ENCODE data around the gene TMEM132E. TPM values are rescaled to one million over a fixed set of nuclear protein-coding genes. Genes with fewer than 3 reads are reported as not detected.

The TMEM132E gene
- polyA plus RNA-seq, 2 of the 4 experiments (the other 2 are of a cell fraction): not detected

DNA sequence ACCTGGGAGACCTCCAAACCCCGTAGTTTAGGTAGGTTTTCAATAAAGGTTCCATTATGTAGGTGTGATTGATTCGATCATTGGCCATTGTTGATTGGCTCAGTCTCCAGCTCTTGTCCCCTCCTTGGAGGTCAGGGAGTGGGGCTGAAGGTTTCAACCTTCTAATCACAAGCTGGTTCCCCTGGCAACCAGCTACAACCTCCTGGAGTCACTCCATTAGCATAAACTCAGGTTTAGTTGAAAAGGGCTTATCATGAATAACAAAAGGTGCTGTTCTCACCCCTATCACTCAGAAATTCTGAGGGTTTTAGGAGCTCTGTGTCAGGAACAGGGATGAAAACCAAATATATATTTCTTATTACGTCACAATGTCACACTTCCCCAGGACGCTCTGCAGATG, 28.5 kb downstream of the TMEM132E start:
- ChIA-PET CTCF (interaction anchor here (0.8 to 2.5 kb wide), 6 partner anchors 10 to 67 kb away, joined by 3 to 10 read pairs (median 4); no protein-coding TSS in a partner anchor), POLR2A (no interaction called here)
- WGBS (ENCODE audit: missing lambda C conversion rate): 20% methylated on average over 4 of the region's 4 CpGs
- no peak for ATAC-seq
- no peak for TF ChIP-seq HOXB5 (CRISPR knock-in tag; IDR thresholded peaks at IDR 0.05)
- no peak for TF ChIP-seq JUN (IDR thresholded peaks at IDR 0.05)
- no peak for TF ChIP-seq PHF8 (IDR thresholded peaks at IDR 0.05; ENCODE audit: borderline replicate concordance, low read depth)
- TF ChIP-seq MAZ (IDR thresholded peaks at IDR 0.05; ENCODE audit: borderline replicate concordance, low read depth, low read length): no peak
- TF ChIP-seq, protein P1, sequence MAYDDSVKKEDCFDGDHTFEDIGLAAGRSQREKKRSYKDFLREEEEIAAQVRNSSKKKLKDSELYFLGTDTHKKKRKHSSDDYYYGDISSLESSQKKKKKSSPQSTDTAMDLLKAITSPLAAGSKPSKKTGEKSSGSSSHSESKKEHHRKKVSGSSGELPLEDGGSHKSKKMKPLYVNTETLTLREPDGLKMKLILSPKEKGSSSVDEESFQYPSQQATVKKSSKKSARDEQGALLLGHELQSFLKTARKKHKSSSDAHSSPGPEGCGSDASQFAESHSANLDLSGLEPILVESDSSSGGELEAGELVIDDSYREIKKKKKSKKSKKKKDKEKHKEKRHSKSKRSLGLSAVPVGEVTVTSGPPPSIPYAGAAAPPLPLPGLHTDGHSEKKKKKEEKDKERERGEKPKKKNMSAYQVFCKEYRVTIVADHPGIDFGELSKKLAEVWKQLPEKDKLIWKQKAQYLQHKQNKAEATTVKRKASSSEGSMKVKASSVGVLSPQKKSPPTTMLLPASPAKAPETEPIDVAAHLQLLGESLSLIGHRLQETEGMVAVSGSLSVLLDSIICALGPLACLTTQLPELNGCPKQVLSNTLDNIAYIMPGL (CRISPR knock-in tag; IDR thresholded peaks at IDR 0.05; ENCODE audit: borderline replicate concordance): no peak
- TF ChIP-seq TP53 (CRISPR knock-in tag; IDR thresholded peaks at IDR 0.05): no peak
- no peak for TF ChIP-seq CHD4 (IDR thresholded peaks at IDR 0.05; ENCODE audit: borderline replicate concordance)
- no peak for TF ChIP-seq BHLHE40 (IDR thresholded peaks at IDR 0.05; ENCODE audit: low read depth, low read length)
- no peak for TF ChIP-seq GATA3 (IDR thresholded peaks at IDR 0.05; ENCODE audit: borderline replicate concordance)
- TF ChIP-seq NPAS2 (CRISPR knock-in tag; IDR thresholded peaks at IDR 0.05; ENCODE audit: borderline replicate concordance): no peak
- TF ChIP-seq CBX2 (IDR thresholded peaks at IDR 0.05; ENCODE audit: borderline replicate concordance, low read depth): no peak
- TF ChIP-seq RAD21 (conservative IDR thresholded peaks at IDR 0.05 in 1 of 2, IDR thresholded peaks at IDR 0.05 in 1 of 2): no peak
- no peak overlapping the region for H3K27ac ChIP-seq
- 0 out of 3 replicates have a peak, but pooled peaks cover 3% of the 10 kb centered on the region for H3K9me3 ChIP-seq
- H3K4me1 ChIP-seq: no peaks in the 10 kb centered on the region
- H3K4me3 ChIP-seq: no peak overlapping the region
- no peak overlapping the region for H3K4me2 ChIP-seq
- DNase-seq (ENCODE audit: low read depth in 1 of 2, low spot score in 1 of 2): no peak
- FAIRE-seq: no peak

DNA sequence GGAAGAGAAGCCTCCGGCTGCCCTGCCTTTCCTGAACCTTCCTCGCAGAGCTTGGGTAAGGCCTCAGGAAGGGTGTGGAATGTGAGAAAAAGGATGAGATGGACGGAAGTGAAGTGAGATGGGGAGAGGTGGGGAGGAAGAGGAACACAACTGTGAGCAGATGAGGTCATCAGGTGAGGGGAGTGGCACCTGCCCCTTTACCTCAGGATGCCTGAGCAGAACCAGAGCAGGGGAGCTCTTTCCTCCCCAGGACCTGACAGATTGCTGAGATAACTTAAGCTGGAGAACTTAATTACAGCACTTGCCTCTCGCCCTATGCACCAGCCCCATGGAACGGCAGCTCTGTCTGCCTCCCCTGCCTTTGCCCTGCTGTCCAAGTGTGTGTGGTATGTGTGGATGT, 29.8 kb downstream of the TMEM132E start:
- CTCF ChIA-PET: interaction anchor here (1.8 to 2.5 kb wide), 3 partner anchors 12 to 28 kb away, joined by 8 to 10 read pairs (median 8); no protein-coding TSS in a partner anchor

DNA sequence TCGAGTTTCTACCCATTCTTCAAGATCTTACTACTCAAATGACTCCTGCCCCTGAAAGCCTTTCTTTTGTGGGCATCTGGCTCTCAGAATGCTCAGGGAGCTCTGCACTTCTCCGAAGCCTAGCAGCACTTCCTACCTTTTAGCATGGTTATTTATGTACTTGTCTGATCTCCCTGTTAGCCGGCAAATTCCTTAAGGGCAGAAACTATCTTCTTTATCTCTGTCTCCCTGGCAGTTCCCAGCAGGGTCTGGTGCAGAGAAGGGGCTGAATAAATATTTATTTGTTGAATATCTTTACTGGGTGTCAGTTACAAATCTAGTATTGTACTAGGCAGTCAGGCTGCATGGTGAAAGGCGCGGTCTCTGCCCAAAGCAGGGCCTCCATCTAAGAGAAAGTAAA, 30.7 kb downstream of the TMEM132E start:
- Histone ChIP-seq H3K27ac (no peak overlapping the region), H3K4me1 (no peaks in the 10 kb centered on the region), H3K4me3 (no peak overlapping the region), H3K9me3 (0 out of 3 replicates have a peak, but pooled peaks cover 3% of the 10 kb centered on the region), H3K4me2 (no peak overlapping the region)
- WGBS (ENCODE audit: missing lambda C conversion rate): 32% methylated on average over 5 of the region's 5 CpGs
- FAIRE-seq: no peak
- no peak for ATAC-seq
- no peak for TF ChIP-seq HEYL (CRISPR knock-in tag; IDR thresholded peaks at IDR 0.05)
- no peak for TF ChIP-seq NFE2L2 (conservative IDR thresholded peaks at IDR 0.05; ENCODE audit: low read length)
- no peak for TF ChIP-seq KDM5A (IDR thresholded peaks at IDR 0.05)
- no peak for TF ChIP-seq CEBPB (IDR thresholded peaks at IDR 0.05)
- ChIA-PET POLR2A (no interaction called here), CTCF (interaction anchor here (1.8 to 2.5 kb wide), 3 partner anchors 11 to 28 kb away, joined by 8 to 10 read pairs (median 8); no protein-coding TSS in a partner anchor)
- DNase-seq (ENCODE audit: low read depth in 1 of 2, low spot score in 1 of 2): no peak

More for the DNA sequence above, 29.8 kb downstream of the TMEM132E start:
- Histone ChIP-seq H3K27ac (no peak overlapping the region), H3K9me3 (0 out of 3 replicates have a peak, but pooled peaks cover 3% of the 10 kb centered on the region), H3K4me1 (no peaks in the 10 kb centered on the region), H3K4me2 (no peak overlapping the region), H3K4me3 (no peak overlapping the region)
- POLR2A ChIA-PET: no interaction called here
- no peak for TF ChIP-seq CHD2 (IDR thresholded peaks at IDR 0.05; ENCODE audit: low read length, partially characterized antibody)
- no peak for TF ChIP-seq TFCP2L1 (CRISPR knock-in tag; IDR thresholded peaks at IDR 0.05)
- TF ChIP-seq ZFP36 (IDR thresholded peaks at IDR 0.05; ENCODE audit: borderline replicate concordance, partially characterized antibody): no peak
- TF ChIP-seq RCOR1 (IDR thresholded peaks at IDR 0.05; ENCODE audit: low read depth, low read length): no peak
- ATAC-seq (0 out of 6 replicates have a peak, but pooled peaks of 1 of the 2 experiments have one; percentile 35), DNase-seq (ENCODE audit: low read depth in 1 of 2, low spot score in 1 of 2) (no peak), FAIRE-seq (no peak)
- 16% methylated on average over 5 of the region's 5 CpGs for WGBS (ENCODE audit: missing lambda C conversion rate)
